HG03558 (cell line): ENCODE measurements around the gene ST6GALNAC6.
A peak's percentile ranks its signal among the peaks of the same experiment; 100 is the strongest.

Experiments
- ATAC-seq: cut with Tn5 transposase; IDR thresholded peaks from one replicate; pipeline ENCODE4 v1.9.1; 2021; ENCODE audit warnings: moderate number of reproducible peaks; ENCODE audit not compliant: unreplicated experiment; ENCODE audit errors: extremely low read depth

Gene ST6GALNAC6

DNA sequence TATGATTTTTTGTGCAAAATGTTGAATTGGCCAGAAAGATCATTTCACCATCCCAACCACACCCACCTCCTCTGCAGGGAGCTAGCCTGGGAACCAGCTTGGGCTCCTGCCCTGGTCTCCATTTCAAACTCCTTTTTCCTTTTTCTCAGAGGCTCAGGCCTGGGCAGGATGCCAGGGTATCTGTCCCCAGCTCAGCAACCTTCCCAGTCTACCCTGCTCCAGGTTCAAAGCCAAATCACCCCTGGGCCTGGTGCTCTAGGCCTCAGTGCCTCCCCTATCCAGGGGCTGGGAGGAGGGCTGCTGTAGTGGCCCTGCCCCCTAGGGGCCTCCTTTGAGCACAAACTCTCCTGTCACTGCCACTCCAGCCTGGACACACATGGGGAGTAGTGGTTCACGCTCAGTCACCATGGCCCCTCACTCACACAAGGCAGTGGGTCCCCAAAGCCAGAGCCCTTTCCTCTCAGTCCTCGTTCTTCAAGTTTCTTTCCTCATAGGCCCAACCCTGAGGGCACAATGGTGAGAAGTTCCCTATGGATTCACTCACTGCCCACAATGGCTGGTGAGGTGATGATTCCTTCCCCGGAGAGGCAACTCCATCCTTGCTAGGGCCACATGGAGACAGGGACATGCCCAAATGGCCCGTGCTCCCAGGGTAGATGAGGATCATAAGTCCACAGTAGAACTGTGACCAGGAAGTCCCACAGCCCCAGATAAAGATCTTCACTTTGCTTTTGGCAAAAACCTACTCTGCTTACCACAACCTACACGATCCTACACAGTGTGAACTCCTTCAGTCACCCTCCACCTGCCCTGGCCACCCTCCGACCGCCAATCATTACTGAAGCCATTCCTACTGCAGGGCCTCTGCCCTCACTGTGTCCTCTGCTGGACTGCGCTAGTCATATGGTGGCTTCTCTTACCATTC, 19.0 kb upstream of the ST6GALNAC6 start:
- ATAC-seq = no peak

DNA sequence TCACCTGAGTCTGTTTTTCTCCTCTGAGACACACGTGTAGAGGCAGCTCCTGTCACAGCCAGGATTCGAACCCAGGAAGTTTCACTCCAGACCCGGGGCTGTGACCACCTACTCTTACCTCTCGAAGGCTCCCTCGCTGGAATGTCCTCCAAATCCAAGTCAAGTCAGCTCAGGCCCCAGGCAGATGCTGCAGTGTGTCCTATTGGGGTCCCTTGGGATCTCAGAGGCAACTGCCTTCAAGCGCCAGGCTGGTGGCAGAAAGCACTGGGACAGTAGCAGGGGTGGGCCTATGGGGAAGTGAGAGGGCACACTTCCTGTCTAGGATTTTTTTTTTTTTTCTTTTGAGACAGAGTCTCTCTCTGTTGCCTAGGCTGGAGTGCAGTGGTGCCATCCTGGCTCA, 18.2 kb upstream of the ST6GALNAC6 start:
- no peak for ATAC-seq

DNA sequence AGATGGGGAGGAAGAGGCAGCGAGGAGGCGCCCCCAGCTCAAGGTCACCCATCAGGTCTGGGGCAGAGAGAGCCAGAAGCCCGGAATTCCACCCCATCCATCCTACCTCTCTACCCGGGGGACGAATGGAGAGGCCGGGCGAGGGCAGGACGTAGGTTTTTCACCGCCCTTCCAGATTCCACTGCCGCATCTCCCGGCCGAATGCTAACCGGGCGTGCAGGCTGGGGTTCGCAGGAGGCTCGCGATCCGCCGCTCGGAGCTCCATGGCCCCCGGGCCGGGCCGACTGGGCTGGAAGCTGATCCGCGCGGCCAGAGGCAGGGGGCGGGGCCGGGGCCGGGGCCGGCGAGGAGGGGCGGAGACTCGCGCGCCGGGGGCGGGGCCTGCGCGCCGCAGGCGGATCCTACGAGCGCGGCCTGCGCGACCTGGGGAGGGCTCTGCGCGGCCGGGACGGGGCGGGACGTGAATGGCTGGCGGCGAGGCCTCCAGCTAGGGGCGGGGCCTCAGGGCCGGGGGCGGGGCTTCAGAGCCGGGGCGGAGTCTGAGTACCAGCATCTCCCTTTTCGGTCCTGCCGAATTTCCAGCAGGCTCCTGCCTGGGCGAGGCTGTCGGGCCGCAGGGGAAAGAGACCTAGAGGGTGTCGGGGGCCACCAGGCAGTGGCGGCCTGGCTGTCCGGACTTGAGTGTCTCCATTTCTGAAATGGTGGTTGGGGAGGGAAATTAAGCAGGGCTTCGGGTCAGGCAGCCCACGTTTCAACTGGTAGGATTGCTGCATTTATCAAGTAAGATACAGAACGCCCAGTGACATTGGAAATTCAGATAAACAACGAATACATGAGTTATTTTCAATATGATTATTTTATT, 17.5 kb upstream of the ST6GALNAC6 start, which contains the start of gene ST6GALNAC4:
TSS of gene ST6GALNAC4 (minus strand) at position 322 of the 862 bp plus-strand sequence. CDS start 622 bp downstream, outside the sequence.
- ATAC-seq = peak; percentile 24

DNA sequence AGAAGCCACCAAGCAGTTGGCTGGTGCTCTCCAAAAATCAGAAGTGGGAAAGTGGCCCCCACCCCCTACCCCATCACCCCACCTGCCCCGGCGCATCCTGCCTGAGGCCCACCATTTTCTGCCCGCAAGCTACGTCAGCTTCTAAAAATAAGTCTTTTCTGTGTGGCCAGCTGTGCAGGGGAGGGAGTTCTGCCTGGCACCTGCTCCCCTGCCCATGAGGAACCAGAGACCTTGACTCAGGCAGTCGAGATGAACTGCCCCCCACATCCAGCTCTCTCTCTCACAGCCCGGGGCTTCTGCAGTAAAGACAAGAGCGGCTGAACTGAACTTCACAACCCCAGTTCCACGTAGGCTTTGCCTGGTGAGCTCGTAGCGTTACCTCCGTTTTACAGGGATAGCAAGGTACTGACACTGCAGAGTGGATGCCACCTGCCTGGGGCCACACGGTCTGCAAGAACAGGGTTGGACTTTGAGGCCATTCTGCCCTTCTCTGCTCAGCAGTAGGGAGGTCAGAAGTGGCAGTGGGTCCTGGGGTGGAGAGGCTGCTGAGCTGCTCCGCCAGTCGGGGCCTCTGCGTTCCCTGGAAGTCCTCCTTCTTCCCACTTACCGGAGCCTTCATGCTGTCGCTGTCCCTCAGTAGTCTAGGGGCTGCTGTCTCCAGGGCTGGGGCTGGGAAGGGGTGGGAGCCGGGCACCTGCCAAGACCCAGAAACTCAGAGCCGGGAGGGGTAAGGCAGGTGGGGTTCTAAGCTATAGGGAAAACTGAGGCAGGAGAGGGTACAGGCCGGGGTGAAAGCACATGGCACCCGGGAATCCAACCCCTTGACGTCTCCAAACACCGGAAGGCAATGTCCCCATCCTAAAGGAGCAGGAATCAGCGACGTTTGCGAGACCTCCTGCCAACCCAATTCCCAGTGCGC, 16.7 kb upstream of the ST6GALNAC6 start:
- no peak for ATAC-seq

DNA sequence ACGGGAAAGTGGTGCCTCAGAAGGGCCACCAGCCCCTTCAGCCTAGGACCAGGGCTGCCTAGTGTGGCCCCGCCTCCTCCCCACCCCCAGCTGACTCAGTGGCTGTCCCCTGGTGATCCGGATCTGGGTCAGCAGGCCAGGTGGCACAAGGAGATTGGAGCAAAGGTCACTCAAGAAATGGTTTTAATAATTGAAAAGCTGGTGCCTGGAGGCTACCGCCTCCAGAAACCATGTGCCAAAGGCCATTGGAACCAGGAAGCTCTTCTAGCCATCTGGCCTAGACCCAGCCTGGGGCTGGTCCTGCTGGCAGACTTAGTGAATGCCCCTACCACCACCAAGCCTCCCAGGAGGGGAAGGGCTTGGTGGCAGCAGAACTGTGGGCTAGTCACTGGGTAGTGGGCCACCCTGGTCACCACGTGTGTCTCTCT, 15.9 kb upstream of the ST6GALNAC6 start:
- no peak for ATAC-seq

DNA sequence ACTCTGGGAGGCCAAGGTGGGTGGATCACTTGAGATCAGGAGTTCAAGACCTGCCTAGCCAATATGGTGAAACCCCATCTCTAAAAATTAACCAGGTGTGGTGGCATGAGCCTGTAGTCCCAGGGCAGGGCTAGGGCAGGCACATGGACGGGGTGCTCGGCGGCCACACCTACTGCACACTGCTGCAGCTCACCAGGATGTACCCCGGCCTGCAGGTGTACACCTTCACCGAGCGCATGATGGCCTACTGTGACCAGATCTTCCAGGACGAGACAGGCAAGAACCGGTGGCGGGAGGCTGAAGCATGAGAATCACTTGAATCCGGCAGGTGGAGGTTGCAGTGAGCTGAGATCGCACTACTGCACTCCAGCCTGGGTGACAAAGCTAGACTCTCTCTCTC, 14.3 kb upstream of the ST6GALNAC6 start:
- no peak for ATAC-seq

DNA sequence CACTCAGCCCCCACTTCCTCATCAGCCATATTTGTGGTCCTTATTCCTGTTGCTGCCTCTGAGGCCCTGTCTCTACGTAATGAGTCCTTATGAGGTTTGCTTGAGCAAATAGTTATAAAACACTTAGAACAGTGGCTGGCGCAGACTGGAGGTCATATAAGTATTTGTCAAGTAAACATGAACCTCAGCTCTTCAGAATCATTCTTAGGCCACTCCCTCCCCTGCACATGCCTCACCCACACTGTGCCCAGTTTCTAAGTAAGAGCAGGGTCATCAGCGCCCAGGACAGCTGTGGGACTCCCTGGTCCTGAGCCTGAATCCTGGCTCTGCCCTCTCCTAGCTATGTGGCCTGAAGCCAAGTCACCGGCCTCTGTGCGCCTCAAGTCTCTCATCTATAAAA, 13.5 kb upstream of the ST6GALNAC6 start:
- ATAC-seq = no peak

DNA sequence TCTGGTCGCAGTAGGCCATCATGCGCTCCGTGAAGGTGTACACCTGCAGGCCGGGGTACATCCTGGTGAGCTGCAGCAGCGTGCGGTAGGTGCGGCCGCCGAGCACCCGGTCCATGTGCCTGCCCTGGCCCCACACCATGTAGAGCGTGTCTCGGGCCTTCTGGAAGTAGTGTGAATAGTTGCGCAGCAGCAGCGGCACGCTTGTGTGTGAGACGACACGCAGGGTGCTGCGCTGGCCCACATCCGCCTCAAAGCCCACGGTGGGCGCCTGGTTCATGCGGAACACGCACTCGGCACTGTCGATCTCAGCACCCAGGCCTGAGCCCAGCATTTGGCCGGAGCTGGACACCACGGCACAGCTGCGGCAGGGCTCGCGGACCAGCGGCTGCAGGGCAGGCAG, 12.9 kb upstream of the ST6GALNAC6 start:
- no peak for ATAC-seq

DNA sequence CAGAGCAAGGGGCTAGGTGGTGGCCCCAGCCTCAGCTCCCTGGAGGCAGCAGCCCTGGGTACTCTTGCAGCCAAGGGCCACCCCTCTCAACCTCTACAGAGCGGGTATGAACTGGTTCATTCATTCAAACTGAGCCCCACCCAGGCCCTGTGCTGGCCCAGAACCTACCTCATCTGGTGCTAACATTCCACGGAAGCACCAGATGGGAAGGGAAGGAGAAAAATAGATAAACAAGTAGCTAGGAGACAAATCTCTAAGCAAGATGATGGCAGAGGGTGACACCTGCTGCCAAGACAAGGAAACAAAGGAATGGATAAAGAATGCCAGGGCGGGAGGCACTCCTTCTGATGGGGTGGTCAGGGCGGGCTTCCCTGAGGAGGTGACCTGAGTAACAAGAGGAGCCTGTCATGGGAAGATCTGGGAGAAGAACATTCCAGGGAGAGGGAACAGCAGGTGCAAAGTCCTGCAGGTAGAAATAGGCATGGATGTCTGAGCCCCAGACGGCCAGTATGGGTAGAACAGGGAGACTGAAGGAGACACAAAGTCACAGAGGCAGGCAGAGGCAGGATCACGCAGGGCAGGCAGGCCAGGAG, 11.3 kb upstream of the ST6GALNAC6 start:
- no peak for ATAC-seq

DNA sequence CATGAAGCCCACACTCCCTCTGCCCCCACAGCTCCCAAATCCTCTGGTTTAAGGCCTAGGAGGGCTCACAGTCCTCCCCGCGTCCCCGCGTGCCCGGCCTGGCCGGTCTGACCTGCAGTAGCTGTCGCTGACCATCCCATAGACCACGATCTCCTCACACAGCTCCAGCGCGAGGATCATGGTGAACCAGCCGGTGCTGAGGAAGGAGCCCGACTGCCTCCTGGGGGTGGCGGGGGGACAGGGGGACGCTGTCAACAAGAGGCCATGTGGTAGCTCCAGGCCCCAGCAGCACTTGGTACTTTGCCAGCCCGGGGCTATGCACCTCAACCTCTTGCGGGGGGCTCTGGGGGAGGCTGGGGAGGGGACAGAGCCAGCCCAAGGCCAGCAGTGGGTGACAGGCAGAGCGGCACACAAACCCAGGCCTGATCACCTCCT, 10.5 kb upstream of the ST6GALNAC6 start:
- ATAC-seq = no peak

DNA sequence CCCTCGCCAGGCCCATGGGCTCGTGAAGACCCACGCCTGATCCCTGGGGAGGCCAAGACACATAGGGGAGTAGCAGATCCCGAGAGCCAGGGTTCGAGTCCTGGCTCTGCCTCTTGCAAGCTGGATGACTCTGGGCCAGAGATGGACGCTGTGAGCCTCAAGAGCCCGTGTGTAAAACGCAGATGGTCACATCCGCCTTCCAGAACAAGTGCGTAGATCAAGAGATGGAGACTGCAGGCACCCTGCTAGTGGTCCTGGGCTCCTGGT, 9.2 kb upstream of the ST6GALNAC6 start:
- no peak for ATAC-seq

DNA sequence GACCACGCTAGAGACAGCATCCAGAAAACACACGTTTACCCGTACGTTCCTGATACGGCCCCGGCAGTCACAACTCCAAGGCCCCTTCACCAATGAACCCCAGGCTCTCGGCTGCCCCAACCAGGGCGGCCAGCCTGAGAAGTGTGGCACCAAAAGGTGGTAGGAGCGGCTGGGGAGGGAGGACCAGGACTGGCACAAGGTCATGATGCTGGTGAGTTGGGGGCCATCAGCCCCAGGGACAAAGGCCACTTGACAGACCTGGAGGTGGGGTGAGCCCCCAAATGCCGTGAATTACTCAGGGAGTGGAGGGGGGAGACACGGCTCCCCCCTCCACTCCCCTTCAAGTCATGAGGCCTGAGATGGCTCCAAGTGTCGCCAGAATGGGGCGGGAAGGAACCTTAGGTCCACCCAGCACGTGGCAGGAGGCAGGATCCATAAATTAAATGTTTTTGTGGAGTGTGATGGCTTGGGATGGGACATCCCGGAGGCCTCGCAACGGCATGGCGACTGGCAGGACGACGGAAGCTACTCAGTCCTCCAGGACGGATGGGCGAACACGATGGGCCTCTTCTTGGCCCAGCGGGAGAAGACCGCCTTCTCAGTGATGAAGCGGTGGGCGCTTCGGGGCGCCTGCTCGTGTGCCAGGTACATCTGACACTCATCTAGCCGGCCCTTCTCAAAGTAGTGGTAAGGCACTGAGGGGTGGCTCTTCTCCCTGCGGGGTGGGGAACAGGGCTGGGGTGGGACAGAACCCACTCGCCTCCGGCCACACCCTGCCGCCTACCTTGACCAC, 8.7 kb upstream of the ST6GALNAC6 start:
- ATAC-seq = no peak

DNA sequence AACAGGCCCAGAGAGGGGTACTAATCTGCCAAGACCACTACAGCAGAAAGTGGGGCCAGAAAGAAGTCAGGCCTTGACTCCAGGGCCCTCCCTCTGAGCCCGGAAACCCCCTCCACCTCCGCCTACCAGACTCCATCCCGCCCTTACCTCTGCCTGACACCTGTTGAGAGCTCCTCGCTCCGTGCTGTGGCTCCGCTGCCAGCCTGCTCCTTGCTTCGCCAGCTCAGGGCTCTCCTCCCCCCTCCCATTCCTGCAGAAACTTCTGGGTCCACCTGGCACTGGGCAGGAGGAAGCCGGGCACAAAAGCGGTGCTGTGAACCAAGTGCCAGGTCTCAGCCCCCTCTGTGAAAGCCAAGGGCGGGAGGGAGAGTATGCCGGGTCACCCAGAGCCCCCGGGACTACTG, 6.4 kb upstream of the ST6GALNAC6 start:
- no peak for ATAC-seq

DNA sequence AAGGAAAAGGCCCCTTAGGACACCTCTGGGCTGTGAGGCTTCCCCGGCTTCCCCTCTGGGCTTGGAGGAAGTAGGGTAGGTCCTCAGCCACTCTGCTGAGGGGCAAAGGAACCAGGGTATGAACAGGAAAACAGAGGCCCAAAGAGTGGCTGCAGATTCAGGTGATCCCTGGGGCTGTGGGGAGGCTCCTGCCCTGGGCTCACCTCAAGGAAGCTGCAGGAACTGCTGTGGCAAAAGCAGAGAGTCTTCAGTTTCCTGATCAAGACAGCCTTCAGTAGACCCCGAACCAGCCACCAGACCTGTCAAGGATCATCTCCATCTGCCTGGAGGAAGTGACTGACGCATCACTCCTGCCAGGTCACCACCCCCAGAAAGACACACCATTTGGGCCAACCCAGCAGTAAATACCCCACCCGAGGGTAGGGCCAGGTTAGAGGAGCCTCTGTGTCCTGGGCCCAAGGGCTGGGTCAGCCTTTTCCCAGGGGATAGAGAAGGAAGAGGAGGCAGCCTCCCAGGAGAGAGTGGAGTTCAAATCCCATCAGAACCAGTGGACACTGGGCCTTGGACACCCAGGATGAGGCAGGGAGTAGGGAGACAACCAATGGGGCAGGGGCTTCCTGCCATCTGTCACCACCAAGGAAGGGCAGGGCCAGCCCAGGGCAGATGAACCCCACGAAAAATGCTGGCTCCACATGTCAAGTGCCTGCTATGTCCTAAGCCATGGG, 5.8 kb upstream of the ST6GALNAC6 start:
- no peak for ATAC-seq

DNA sequence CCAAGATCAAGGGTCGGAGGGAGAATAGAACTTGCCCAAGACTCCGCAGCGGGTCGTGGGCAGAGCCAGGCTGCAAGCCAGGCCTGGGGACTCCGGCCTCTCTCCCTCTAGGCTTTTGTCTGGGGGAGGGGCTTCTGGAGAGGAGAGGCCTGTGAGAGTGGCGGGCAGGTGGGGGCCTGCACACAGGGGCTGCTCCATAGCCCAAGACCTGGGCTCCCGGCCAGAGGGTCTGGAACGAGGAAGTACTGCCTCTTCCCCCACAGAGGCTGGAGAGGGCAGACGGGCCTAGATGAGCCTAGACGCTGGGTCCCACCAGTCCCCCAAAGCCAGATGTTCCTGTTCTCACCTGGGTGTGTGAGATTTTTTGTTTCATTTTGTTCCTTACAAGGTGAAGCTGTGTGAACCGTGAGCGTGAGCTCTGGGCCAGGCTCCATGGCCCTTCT, 5.2 kb upstream of the ST6GALNAC6 start:
- no peak for ATAC-seq

DNA sequence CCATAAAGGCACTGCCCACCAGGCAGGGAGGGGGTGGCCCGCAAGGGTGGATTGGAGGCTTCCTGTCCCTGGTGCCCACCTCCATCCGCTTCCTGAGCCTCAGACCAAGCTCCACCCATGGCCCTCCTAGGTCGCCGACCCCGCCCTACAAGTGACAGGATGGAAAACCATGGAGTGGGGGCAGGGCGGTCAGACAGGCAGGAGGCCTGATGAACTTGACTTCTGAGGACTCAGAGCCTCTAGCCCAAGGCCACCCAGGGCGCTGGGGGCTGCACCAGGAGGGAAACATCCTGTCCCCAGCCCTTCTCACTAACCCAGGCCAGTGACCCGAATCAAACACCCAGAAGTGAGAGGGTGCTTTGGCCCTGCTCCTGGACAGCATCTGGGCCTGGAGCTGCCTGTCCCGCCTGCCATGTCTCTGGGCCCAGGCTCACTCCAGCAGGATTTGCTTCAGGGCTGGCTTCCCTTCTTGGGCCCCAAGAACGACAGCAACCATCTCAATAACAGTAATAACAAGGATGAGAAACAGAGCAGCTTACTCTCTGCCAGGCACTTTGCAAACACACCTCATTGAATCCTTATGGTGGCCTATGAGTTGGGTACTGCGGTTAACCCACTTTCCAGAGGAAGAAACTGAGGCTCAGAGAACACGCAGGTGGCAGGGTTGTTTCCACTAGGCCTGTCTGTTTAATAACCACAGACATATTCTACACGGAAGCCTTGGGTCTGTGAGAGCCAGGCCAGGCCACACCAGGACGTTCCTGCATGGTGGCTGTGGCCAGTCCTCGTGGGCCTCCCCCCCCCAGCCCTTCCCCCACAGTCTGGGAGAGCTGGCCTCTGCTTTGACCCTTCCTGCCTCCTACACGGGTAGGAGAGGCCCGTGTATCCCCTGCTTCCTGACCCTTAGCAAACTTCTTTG, 4.4 kb upstream of the ST6GALNAC6 start:
- ATAC-seq = no peak

DNA sequence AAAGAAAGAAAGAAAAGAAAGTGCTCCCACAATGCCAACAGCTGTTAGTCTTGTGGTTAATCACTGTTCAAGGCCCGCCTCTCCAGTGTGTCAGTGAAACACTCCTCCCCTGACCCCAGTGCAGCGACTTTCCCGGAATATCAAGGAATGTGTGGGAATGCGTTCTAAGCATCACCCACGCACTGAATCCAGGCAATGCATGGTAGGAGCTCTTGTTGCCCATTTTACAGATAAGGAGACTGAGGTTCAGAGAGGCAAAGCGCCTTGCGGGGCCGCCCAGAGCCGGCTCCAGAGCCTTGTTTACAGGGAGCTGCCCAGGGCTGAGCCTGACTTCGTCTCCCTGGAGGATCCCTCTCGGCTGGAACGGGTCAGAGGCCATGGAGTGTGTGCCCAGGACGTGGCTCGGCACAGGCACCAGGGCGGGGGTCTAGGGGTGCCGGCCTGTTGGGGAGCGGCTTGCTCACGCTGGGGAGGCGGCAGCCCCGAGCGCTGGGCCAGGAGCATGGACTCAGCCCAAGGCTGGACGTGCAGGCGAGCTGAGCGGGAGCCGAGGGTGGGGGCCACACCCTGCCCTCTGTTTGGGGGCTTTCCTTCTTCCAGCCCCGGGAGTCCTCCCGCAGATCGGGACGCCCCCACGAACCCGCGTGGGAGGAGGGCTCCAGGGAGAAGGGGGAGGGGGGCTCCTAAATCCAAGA, 823 bp downstream of the ST6GALNAC6 start:
- ATAC-seq = no peak
